ENCODE measurements around the gene STAMBP.

STAMBP gene

GRCh38 chr2:73910873-73911547 lies 82.2 kb downstream of the STAMBP start:
- Histone ChIP-seq H3K27me3 (replicated peaks; ENCODE audit: control insufficient read depth, insufficient read depth, low read length) (peaks cover 22% of the 10 kb centered on the region), H3K9me3 (ENCODE audit: control insufficient read depth, low read length) (no peaks in the 10 kb centered on the region), H3K4me3 (ENCODE audit: low read length) (no peak overlapping the region), H3K36me3 (ENCODE audit: control insufficient read depth, insufficient read depth, low read length, severe bottlenecking) (no peaks in the 10 kb centered on the region), H3K9ac (ENCODE audit: low read length) (no peak overlapping the region), H3K4me1 (ENCODE audit: control insufficient read depth, insufficient read depth, low read length) (peaks cover 5% of the 10 kb centered on the region)
- no peak for DNase-seq (ENCODE audit: low read depth)

GRCh38 chr2:73911548-73912208 lies 82.9 kb downstream of the STAMBP start:
- no peaks in the 10 kb centered on the region for H3K9me3 ChIP-seq (ENCODE audit: control insufficient read depth, low read length)
- peaks cover 5% of the 10 kb centered on the region for H3K4me1 ChIP-seq (ENCODE audit: control insufficient read depth, insufficient read depth, low read length)
- H3K9ac ChIP-seq (ENCODE audit: low read length): no peak overlapping the region
- peaks cover 27% of the 10 kb centered on the region for H3K27me3 ChIP-seq (replicated peaks; ENCODE audit: control insufficient read depth, insufficient read depth, low read length)
- no peaks in the 10 kb centered on the region for H3K36me3 ChIP-seq (ENCODE audit: control insufficient read depth, insufficient read depth, low read length, severe bottlenecking)
- DNase-seq (ENCODE audit: low read depth): no peak
- no peak overlapping the region for H3K4me3 ChIP-seq (ENCODE audit: low read length)

DNA sequence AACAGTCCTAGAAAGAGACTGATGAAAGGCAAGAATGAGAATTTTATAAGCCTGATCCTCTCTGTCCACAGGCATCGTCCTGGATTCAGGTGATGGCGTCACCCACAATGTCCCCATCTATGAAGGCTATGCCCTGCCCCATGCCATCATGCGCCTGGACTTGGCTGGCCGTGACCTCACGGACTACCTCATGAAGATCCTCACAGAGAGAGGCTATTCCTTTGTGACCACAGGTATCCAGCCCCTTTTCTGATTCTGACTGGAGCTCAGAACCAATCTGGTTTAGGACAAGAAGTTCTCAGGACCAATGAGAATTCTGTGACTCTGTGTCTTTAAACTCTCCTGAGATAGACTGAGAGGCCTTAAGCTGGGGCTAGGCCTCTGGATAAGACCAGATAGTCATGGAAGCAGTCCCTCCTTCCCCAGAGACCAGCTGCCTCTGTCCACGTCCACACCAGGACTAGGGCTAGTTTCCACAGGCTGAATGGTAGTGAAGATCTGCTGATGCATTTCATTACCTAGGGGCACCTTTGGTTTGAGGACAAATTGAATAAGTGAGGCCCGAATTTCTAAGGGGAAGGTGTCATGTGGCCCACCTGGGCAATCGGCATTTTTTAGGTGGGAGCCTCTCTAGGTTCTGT lies 84.8 kb downstream of the STAMBP start:
- DNase-seq (ENCODE audit: low read depth): no peak
- no peaks in the 10 kb centered on the region for H3K36me3 ChIP-seq (ENCODE audit: control insufficient read depth, insufficient read depth, low read length, severe bottlenecking)
- peaks cover 40% of the 10 kb centered on the region for H3K27me3 ChIP-seq (replicated peaks; ENCODE audit: control insufficient read depth, insufficient read depth, low read length)
- H3K4me1 ChIP-seq (ENCODE audit: control insufficient read depth, insufficient read depth, low read length): no peaks in the 10 kb centered on the region
- H3K4me3 ChIP-seq (ENCODE audit: low read length): no peak overlapping the region
- peaks cover under 1% of the 10 kb centered on the region for H3K9me3 ChIP-seq (ENCODE audit: control insufficient read depth, low read length)
- no peak overlapping the region for H3K9ac ChIP-seq (ENCODE audit: low read length)

- Histone ChIP-seq H3K9me3 (ENCODE audit: control insufficient read depth, low read length) (peaks cover 6% of the 10 kb centered on the region), H3K27me3 (replicated peaks; ENCODE audit: control insufficient read depth, insufficient read depth, low read length) (peaks cover 43% of the 10 kb centered on the region), H3K9ac (ENCODE audit: low read length) (no peak overlapping the region), H3K36me3 (ENCODE audit: control insufficient read depth, insufficient read depth, low read length, severe bottlenecking) (no peaks in the 10 kb centered on the region), H3K4me3 (ENCODE audit: low read length) (no peak overlapping the region), H3K4me1 (ENCODE audit: control insufficient read depth, insufficient read depth, low read length) (no peaks in the 10 kb centered on the region)
- no peak for DNase-seq (ENCODE audit: low read depth)
Measured at GRCh38 chr2:73914667-73915066, 85.9 kb downstream of the STAMBP start.

DNA sequence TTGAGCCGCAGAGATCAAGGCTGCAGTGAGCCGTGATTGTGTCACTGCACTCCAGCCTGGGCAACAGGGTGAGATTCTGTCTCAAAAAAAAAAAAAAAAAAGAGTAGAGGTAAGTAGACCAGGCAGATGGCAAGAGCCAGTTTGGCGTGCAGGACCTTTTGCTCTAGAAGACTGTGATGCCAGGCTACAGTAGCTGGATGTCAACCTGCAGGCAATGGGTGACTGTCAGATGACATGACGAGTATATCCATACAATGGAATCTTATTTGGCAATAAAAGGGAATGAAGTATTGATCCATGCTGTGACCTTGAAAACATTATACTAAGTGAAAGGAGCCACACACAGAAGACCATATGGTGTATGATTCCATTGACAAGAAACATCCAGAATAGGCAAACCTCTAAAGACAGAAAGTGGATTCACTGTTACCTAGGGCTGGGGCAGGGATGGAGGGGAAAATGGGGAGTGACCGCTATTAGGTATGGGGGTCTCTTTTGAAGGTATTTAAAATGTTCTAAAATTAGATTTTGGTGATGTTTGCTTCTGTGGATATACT lies 86.8 kb downstream of the STAMBP start:
- H3K27me3 ChIP-seq (replicated peaks; ENCODE audit: control insufficient read depth, insufficient read depth, low read length): peaks cover 47% of the 10 kb centered on the region
- H3K36me3 ChIP-seq (ENCODE audit: control insufficient read depth, insufficient read depth, low read length, severe bottlenecking): no peaks in the 10 kb centered on the region
- peaks cover 6% of the 10 kb centered on the region for H3K9me3 ChIP-seq (ENCODE audit: control insufficient read depth, low read length)
- no peak for DNase-seq (ENCODE audit: low read depth)
- no peaks in the 10 kb centered on the region for H3K4me1 ChIP-seq (ENCODE audit: control insufficient read depth, insufficient read depth, low read length)
- no peak overlapping the region for H3K4me3 ChIP-seq (ENCODE audit: low read length)
- no peak overlapping the region for H3K9ac ChIP-seq (ENCODE audit: low read length)

DNA sequence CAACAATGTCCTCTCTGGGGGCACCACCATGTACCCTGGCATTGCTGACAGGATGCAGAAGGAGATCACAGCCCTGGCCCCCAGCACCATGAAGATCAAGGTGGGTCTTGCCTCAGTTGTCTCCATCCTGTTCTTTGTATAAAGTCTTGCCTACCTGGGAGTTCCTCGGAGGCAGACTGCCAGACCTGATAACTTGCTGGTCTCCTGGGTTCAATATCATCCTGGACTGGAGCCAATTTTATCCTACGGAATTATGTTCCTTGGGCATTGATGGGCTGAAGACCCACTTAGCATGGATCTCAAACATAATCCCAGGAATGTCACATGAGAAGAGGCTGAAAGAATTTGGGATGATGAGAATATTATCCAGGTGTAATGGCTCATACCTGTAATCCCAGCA lies 87.9 kb downstream of the STAMBP start:
- Histone ChIP-seq H3K36me3 (ENCODE audit: control insufficient read depth, insufficient read depth, low read length, severe bottlenecking) (no peaks in the 10 kb centered on the region), H3K9me3 (ENCODE audit: control insufficient read depth, low read length) (peaks cover 6% of the 10 kb centered on the region), H3K9ac (ENCODE audit: low read length) (no peak overlapping the region), H3K27me3 (replicated peaks; ENCODE audit: control insufficient read depth, insufficient read depth, low read length) (peaks cover 55% of the 10 kb centered on the region), H3K4me3 (ENCODE audit: low read length) (no peak overlapping the region), H3K4me1 (ENCODE audit: control insufficient read depth, insufficient read depth, low read length) (no peaks in the 10 kb centered on the region)
- no peak for DNase-seq (ENCODE audit: low read depth)

- Histone ChIP-seq H3K4me3 (ENCODE audit: low read length) (no peak overlapping the region), H3K4me1 (ENCODE audit: control insufficient read depth, insufficient read depth, low read length) (no peaks in the 10 kb centered on the region), H3K9ac (ENCODE audit: low read length) (no peak overlapping the region), H3K36me3 (ENCODE audit: control insufficient read depth, insufficient read depth, low read length, severe bottlenecking) (no peaks in the 10 kb centered on the region), H3K27me3 (replicated peaks; ENCODE audit: control insufficient read depth, insufficient read depth, low read length) (peaks cover 61% of the 10 kb centered on the region), H3K9me3 (ENCODE audit: control insufficient read depth, low read length) (peaks cover 6% of the 10 kb centered on the region)
- no peak for DNase-seq (ENCODE audit: low read depth)
Measured at GRCh38 chr2:73917296-73917695, 88.5 kb downstream of the STAMBP start.

GRCh38 chr2:73917696-73918207 lies 89.0 kb downstream of the STAMBP start:
- Histone ChIP-seq H3K9ac (ENCODE audit: low read length) (no peak overlapping the region), H3K4me1 (ENCODE audit: control insufficient read depth, insufficient read depth, low read length) (no peaks in the 10 kb centered on the region), H3K27me3 (replicated peaks; ENCODE audit: control insufficient read depth, insufficient read depth, low read length) (peaks cover 66% of the 10 kb centered on the region), H3K9me3 (ENCODE audit: control insufficient read depth, low read length) (peaks cover 6% of the 10 kb centered on the region), H3K36me3 (ENCODE audit: control insufficient read depth, insufficient read depth, low read length, severe bottlenecking) (no peaks in the 10 kb centered on the region), H3K4me3 (ENCODE audit: low read length) (no peak overlapping the region)
- no peak for DNase-seq (ENCODE audit: low read depth)

- DNase-seq (ENCODE audit: low read depth): no peak
- Histone ChIP-seq H3K27me3 (replicated peaks; ENCODE audit: control insufficient read depth, insufficient read depth, low read length) (peaks cover 57% of the 10 kb centered on the region), H3K9ac (ENCODE audit: low read length) (no peak overlapping the region), H3K36me3 (ENCODE audit: control insufficient read depth, insufficient read depth, low read length, severe bottlenecking) (no peaks in the 10 kb centered on the region), H3K4me3 (ENCODE audit: low read length) (no peak overlapping the region), H3K4me1 (ENCODE audit: control insufficient read depth, insufficient read depth, low read length) (no peaks in the 10 kb centered on the region), H3K9me3 (ENCODE audit: control insufficient read depth, low read length) (peaks cover 7% of the 10 kb centered on the region)
Measured at GRCh38 chr2:73918856-73919255, 90.1 kb downstream of the STAMBP start.

DNA sequence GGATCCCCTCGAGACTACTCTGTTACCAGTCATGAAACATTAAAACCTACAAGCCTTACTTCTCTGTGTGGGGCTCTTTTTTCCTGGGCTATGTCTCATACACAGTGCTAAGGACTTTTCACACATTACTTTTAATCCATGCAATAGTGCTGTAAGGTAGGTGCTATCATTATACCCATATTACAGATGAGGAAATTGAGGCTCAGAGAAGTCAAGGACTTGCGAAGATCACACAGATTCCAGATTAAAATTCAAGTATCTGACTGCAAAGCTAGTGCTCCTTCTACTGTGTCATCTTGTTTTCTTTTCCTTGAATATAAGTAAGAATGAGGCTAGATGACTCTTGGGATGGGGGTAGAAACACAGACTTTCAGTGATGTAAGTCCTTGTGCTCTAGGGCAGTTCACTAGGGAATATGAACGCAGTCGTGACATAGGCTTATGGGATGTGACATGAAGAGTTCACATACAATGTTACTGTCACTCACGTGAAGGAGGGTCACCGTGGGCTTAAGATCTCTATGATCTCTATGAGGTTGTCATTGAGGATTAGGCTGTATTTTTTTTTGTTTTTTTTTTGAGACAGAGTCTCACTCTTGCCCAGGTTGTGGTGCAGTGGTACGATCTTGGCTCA lies 91.0 kb downstream of the STAMBP start:
- no peak overlapping the region for H3K9ac ChIP-seq (ENCODE audit: low read length)
- no peak overlapping the region for H3K4me3 ChIP-seq (ENCODE audit: low read length)
- peaks cover 57% of the 10 kb centered on the region for H3K27me3 ChIP-seq (replicated peaks; ENCODE audit: control insufficient read depth, insufficient read depth, low read length)
- H3K9me3 ChIP-seq (ENCODE audit: control insufficient read depth, low read length): peaks cover 9% of the 10 kb centered on the region
- no peaks in the 10 kb centered on the region for H3K4me1 ChIP-seq (ENCODE audit: control insufficient read depth, insufficient read depth, low read length)
- DNase-seq (ENCODE audit: low read depth): no peak
- H3K36me3 ChIP-seq (ENCODE audit: control insufficient read depth, insufficient read depth, low read length, severe bottlenecking): no peaks in the 10 kb centered on the region

Data from adipocyte (in vitro differentiated cells).